GM23248 (cell line): ENCODE measurements around the gene KCND3. TPM values are rescaled to one million over a fixed set of nuclear protein-coding genes. Genes with fewer than 3 reads are reported as not detected.

Experiments used
- DNase-seq: peaks from one replicate; pipeline ENCODE4 v3.0.0-alpha.2; 2015
- H2AFZ ChIP-seq: fragments of 200-600 bp; sonication (generic); 2 replicates; pipeline ENCODE4 v1.6.1; 2016; ENCODE audit warnings: antibody characterized with exemption
- H3F3A ChIP-seq: fragments of 200-600 bp; sonication (generic); 2 replicates; pipeline ENCODE4 v1.6.1; 2016; ENCODE audit warnings: mild to moderate bottlenecking, antibody characterized with exemption, mixed run types; ENCODE audit not compliant: insufficient read depth
- H3K27ac ChIP-seq: fragments of 200-600 bp; sonication (generic); 2 replicates; pipeline ENCODE4 v1.5.1; 2016; ENCODE audit warnings: mild to moderate bottlenecking
- H3K27me3 ChIP-seq: fragments of 200-600 bp; sonication (generic); replicated peaks from 2 replicates; pipeline ENCODE4 v1.6.1; 2016; ENCODE audit warnings: mild to moderate bottlenecking; ENCODE audit not compliant: insufficient read depth
- H3K36me3 ChIP-seq: fragments of 200-600 bp; sonication (generic); 2 replicates; pipeline ENCODE4 v1.6.1; 2016; ENCODE audit warnings: low read depth, mild to moderate bottlenecking
- H3K4me1 ChIP-seq: fragments of 200-600 bp; sonication (generic); 2 replicates; pipeline ENCODE4 v1.6.1; 2016; ENCODE audit warnings: mild to moderate bottlenecking; ENCODE audit not compliant: insufficient read depth
- H3K4me2 ChIP-seq: fragments of 200-600 bp; sonication (generic); one replicate; pipeline ENCODE4 v1.6.1; 2016; ENCODE audit warnings: mild to moderate bottlenecking; ENCODE audit not compliant: unreplicated experiment
- H3K4me3 ChIP-seq: fragments of 200-600 bp; sonication (generic); 2 replicates; pipeline ENCODE4 v1.5.1; 2016; ENCODE audit warnings: mild to moderate bottlenecking
- H3K79me2 ChIP-seq: fragments of 200-600 bp; sonication (generic); 2 replicates; pipeline ENCODE4 v1.6.1; 2016; ENCODE audit warnings: mild to moderate bottlenecking; ENCODE audit not compliant: insufficient read depth
- H3K9ac ChIP-seq: fragments of 200-600 bp; sonication (generic); 2 replicates; pipeline ENCODE4 v1.6.1; 2016; ENCODE audit warnings: mild to moderate bottlenecking
- H3K9me2 ChIP-seq: fragments of 200-600 bp; sonication (generic); 2 replicates; pipeline ENCODE4 v1.6.1; 2016; ENCODE audit warnings: mixed run types, mild to moderate bottlenecking, moderate library complexity; ENCODE audit not compliant: insufficient read depth
- H3K9me3 ChIP-seq: fragments of 200-600 bp; sonication (generic); one replicate; pipeline ENCODE4 v1.6.1; 2017; ENCODE audit warnings: low read depth
- H4K20me1 ChIP-seq: fragments of 200-600 bp; sonication (generic); 2 replicates; pipeline ENCODE4 v1.6.0; 2016; ENCODE audit not compliant: insufficient read depth
- EZH2 ChIP-seq: fragments of 200-600 bp; sonication (generic); IDR thresholded peaks from 2 replicates; pipeline ENCODE4 v1.6.1; 2018; ENCODE audit warnings: antibody characterized with exemption, mild to moderate bottlenecking; ENCODE audit not compliant: insufficient read depth, poor library complexity, severe bottlenecking
- EZH2phosphoT487 ChIP-seq: fragments of 200-600 bp; sonication (generic); IDR thresholded peaks from 2 replicates; pipeline ENCODE4 v1.6.1; 2018; ENCODE audit warnings: antibody characterized with exemption, moderate library complexity, mild to moderate bottlenecking, low read depth; ENCODE audit not compliant: insufficient read depth
- WGBS, 2 experiments: methylation state at CpG; one replicate each; pipeline ENCODE4 v1.1.6; 2015 to 2017; ENCODE audit warnings: low lambda C conversion rate in 2 of 2, low coverage in 1 of 2; ENCODE audit errors: missing lambda C conversion rate in 2 of 2; 5-methylcytosine and 5-hydroxymethylcytosine counted together
- in situ Hi-C: fragments of 300-500 bp; cut with MboI; formaldehyde crosslinking; loops from 2 replicates; pipeline ENCODE4 v1.15.0; 2020
- polyA plus RNA-seq: library from polyadenylated mRNA; unstranded; fragments of >200 nt; fragmentation: Nextera tagmentation; extraction: Ambion mirVana; gene quantifications from 2 replicates; pipeline ENCODE4 v1.2.1, GENCODE V29; 2016
- total RNA-seq: library from RNA; depleted of rRNA; stranded (reverse); fragments of >200 nt; shearing (Covaris generic); gene quantifications from 2 replicates; pipeline ENCODE4 v1.2.3, GENCODE V29; 2014

Gene KCND3
- total and polyA plus RNA-seq, 2 experiments from 2014 or later: 0.08 to 0.22 TPM

- no peak overlapping the region for H2AFZ ChIP-seq
- no peaks in the 10 kb centered on the region for H3K27me3 ChIP-seq
- no peaks in the 10 kb centered on the region for H3K9me2 ChIP-seq
- no peaks in the 10 kb centered on the region for H3K9me3 ChIP-seq
- no peak for DNase-seq
- 62 to 69% methylated on average over 15 of the region's 15 CpGs for WGBS, 2 experiments
- H4K20me1 ChIP-seq: no peaks in the 10 kb centered on the region
- no peaks in the 10 kb centered on the region for H3K79me2 ChIP-seq
- no peak overlapping the region for H3K9ac ChIP-seq
- TF ChIP-seq EZH2 (no peak), EZH2phosphoT487 (no peak)
- H3F3A ChIP-seq: no peaks in the 10 kb centered on the region
- H3K36me3 ChIP-seq: no peaks in the 10 kb centered on the region
- H3K4me1 ChIP-seq: no peaks in the 10 kb centered on the region
- no peak overlapping the region for H3K27ac ChIP-seq
- H3K4me2 ChIP-seq: no peak overlapping the region
- no peak overlapping the region for H3K4me3 ChIP-seq
- in situ Hi-C loops: no loop called here
Observed at GRCh38 chr1:111943846-111944749, 45.4 kb downstream of the KCND3 start.

DNA sequence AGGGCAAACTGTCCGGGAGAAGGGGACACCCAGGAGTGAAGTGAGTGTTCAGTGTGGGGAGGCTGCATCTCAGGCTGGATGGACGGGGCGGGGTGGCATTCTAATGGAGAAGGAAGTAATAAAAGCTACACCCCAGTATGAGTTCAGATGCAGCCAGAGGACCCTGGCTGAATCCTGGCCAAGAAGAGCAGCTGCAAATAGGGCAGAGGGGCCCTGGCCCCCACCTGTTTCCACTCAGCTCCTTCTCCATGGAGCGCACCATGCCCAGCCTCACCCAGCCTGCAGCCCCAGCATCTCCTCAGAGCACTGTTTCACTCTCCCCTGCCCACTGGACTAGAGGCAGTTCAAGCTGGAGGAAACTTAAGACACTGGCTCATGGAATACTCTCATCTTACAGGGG is 46.4 kb downstream of the KCND3 start:
- TF ChIP-seq EZH2phosphoT487 (no peak), EZH2 (no peak)
- in situ Hi-C loops: no loop called here
- Histone ChIP-seq H3K36me3 (no peaks in the 10 kb centered on the region), H3K4me2 (no peak overlapping the region), H3K27ac (no peak overlapping the region), H3K4me1 (no peaks in the 10 kb centered on the region), H2AFZ (no peak overlapping the region), H3K9me3 (no peaks in the 10 kb centered on the region), H3K79me2 (no peaks in the 10 kb centered on the region), H3K9me2 (no peaks in the 10 kb centered on the region), H3K9ac (no peak overlapping the region), H3K27me3 (no peaks in the 10 kb centered on the region), H3K4me3 (no peak overlapping the region), H3F3A (no peaks in the 10 kb centered on the region), H4K20me1 (no peaks in the 10 kb centered on the region)
- no peak for DNase-seq
- WGBS, 2 experiments: 46 to 51% methylated on average over 4 of the region's 4 CpGs

DNA sequence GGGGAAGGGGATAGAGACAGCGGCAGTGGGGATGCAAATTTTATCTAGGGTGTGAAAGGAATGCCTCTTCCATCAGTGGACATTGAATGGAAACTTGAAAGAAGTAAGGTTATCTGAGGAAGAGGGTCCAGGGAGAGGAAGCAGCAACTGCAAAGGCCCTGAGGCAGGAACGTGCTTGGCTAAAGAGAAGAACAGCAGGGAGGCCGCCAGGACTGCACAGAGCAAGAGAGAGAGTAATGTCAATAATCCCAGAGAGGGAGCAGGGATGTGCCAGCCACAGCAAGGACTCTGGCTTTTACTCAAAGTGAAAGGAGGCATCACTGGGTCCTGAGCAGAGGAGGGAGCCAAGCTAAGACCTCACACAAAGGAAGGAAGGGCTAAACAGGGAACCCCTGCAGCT is 50.9 kb downstream of the KCND3 start:
- Histone ChIP-seq H3F3A (no peaks in the 10 kb centered on the region), H3K27me3 (no peaks in the 10 kb centered on the region), H3K9ac (no peak overlapping the region), H2AFZ (no peak overlapping the region), H3K9me2 (no peaks in the 10 kb centered on the region), H3K36me3 (no peaks in the 10 kb centered on the region), H3K4me3 (no peak overlapping the region), H3K4me2 (no peak overlapping the region), H3K9me3 (no peaks in the 10 kb centered on the region), H3K27ac (no peak overlapping the region), H4K20me1 (no peaks in the 10 kb centered on the region), H3K4me1 (no peaks in the 10 kb centered on the region), H3K79me2 (no peaks in the 10 kb centered on the region)
- 62 to 65% methylated on average over 3 of the region's 3 CpGs for WGBS, 2 experiments
- in situ Hi-C loops: no loop called here
- TF ChIP-seq EZH2phosphoT487 (no peak), EZH2 (no peak)
- no peak for DNase-seq

GRCh38 chr1:111938123-111938522 is 51.3 kb downstream of the KCND3 start:
- Histone ChIP-seq H3K27ac (no peak overlapping the region), H3K4me3 (no peak overlapping the region), H2AFZ (no peak overlapping the region), H3K4me1 (no peaks in the 10 kb centered on the region), H4K20me1 (no peaks in the 10 kb centered on the region), H3K9me3 (no peaks in the 10 kb centered on the region), H3K27me3 (no peaks in the 10 kb centered on the region), H3K79me2 (no peaks in the 10 kb centered on the region), H3F3A (no peaks in the 10 kb centered on the region), H3K36me3 (no peaks in the 10 kb centered on the region), H3K9me2 (no peaks in the 10 kb centered on the region), H3K4me2 (no peak overlapping the region), H3K9ac (no peak overlapping the region)
- in situ Hi-C loops: no loop called here
- WGBS, 2 experiments: 0 to 5% methylated on average over 1 of the region's 1 CpG
- TF ChIP-seq EZH2phosphoT487 (no peak), EZH2 (no peak)
- DNase-seq: no peak
